ENCODE results near the gene AGPAT4.

The AGPAT4 gene

GRCh38 chr6:161300823-161301222 lies 27.0 kb upstream of the AGPAT4 start:
- Mint-ChIP-seq H3K4me1 (ENCODE audit: low read depth) (no peaks in the 10 kb centered on the region), H3K27me3 (ENCODE audit: low read depth) (peaks cover 23% of the 10 kb centered on the region), H3K9me3 (no peaks in the 10 kb centered on the region), H3K27ac (no peak overlapping the region), H3K4me3 (no peak overlapping the region), H3K36me3 (ENCODE audit: low read depth) (no peaks in the 10 kb centered on the region)

GRCh38 chr6:161299726-161300125 lies 25.9 kb upstream of the AGPAT4 start:
- H3K4me1 Mint-ChIP-seq (ENCODE audit: low read depth): no peaks in the 10 kb centered on the region
- no peak overlapping the region for H3K4me3 Mint-ChIP-seq
- peaks cover 33% of the 10 kb centered on the region for H3K27me3 Mint-ChIP-seq (ENCODE audit: low read depth)
- no peak overlapping the region for H3K27ac Mint-ChIP-seq
- H3K36me3 Mint-ChIP-seq (ENCODE audit: low read depth): no peaks in the 10 kb centered on the region
- H3K9me3 Mint-ChIP-seq: no peaks in the 10 kb centered on the region

GRCh38 chr6:161295784-161296183 lies 21.9 kb upstream of the AGPAT4 start:
- no peak overlapping the region for H3K4me3 Mint-ChIP-seq
- no peaks in the 10 kb centered on the region for H3K36me3 Mint-ChIP-seq (ENCODE audit: low read depth)
- H3K27ac Mint-ChIP-seq: no peak overlapping the region
- H3K9me3 Mint-ChIP-seq: no peaks in the 10 kb centered on the region
- H3K4me1 Mint-ChIP-seq (ENCODE audit: low read depth): no peaks in the 10 kb centered on the region
- H3K27me3 Mint-ChIP-seq (ENCODE audit: low read depth): peaks cover 38% of the 10 kb centered on the region

GRCh38 chr6:161292650-161293281 lies 18.9 kb upstream of the AGPAT4 start:
- H3K27me3 Mint-ChIP-seq (ENCODE audit: low read depth): peaks cover 32% of the 10 kb centered on the region
- H3K9me3 Mint-ChIP-seq: no peaks in the 10 kb centered on the region
- H3K4me3 Mint-ChIP-seq: no peak overlapping the region
- H3K36me3 Mint-ChIP-seq (ENCODE audit: low read depth): no peaks in the 10 kb centered on the region
- H3K27ac Mint-ChIP-seq: no peak overlapping the region
- H3K4me1 Mint-ChIP-seq (ENCODE audit: low read depth): no peaks in the 10 kb centered on the region

- peaks cover under 1% of the 10 kb centered on the region for H3K4me1 Mint-ChIP-seq (ENCODE audit: low read depth)
- H3K27ac Mint-ChIP-seq: no peak overlapping the region
- peaks cover 32% of the 10 kb centered on the region for H3K27me3 Mint-ChIP-seq (ENCODE audit: low read depth)
- H3K36me3 Mint-ChIP-seq (ENCODE audit: low read depth): no peaks in the 10 kb centered on the region
- no peak overlapping the region for H3K4me3 Mint-ChIP-seq
- H3K9me3 Mint-ChIP-seq: no peaks in the 10 kb centered on the region
These were observed 18.3 kb upstream of the AGPAT4 start for GRCh38 chr6:161292145-161292544.

GRCh38 chr6:161290751-161291150 lies 16.9 kb upstream of the AGPAT4 start:
- Mint-ChIP-seq H3K27ac (no peak overlapping the region), H3K4me1 (ENCODE audit: low read depth) (peaks cover 10% of the 10 kb centered on the region), H3K4me3 (no peak overlapping the region), H3K36me3 (ENCODE audit: low read depth) (no peaks in the 10 kb centered on the region), H3K27me3 (ENCODE audit: low read depth) (peaks cover 24% of the 10 kb centered on the region), H3K9me3 (no peaks in the 10 kb centered on the region)

- peaks cover 10% of the 10 kb centered on the region for H3K9me3 Mint-ChIP-seq
- H3K36me3 Mint-ChIP-seq (ENCODE audit: low read depth): peaks cover 3% of the 10 kb centered on the region
- H3K4me3 Mint-ChIP-seq: peak overlapping the region; percentile 15
- H3K4me1 Mint-ChIP-seq (ENCODE audit: low read depth): peaks cover 24% of the 10 kb centered on the region
- H3K27me3 Mint-ChIP-seq (ENCODE audit: low read depth): peaks cover 21% of the 10 kb centered on the region
- H3K27ac Mint-ChIP-seq: peak overlapping the region; percentile 45
These were observed 10.8 kb upstream of the AGPAT4 start for GRCh38 chr6:161284653-161285052.

GRCh38 chr6:161281092-161281491 lies 7.2 kb upstream of the AGPAT4 start:
- Mint-ChIP-seq H3K36me3 (ENCODE audit: low read depth) (peaks cover 3% of the 10 kb centered on the region), H3K9me3 (peaks cover 10% of the 10 kb centered on the region), H3K4me1 (ENCODE audit: low read depth) (peaks cover 16% of the 10 kb centered on the region), H3K27me3 (ENCODE audit: low read depth) (peaks cover 23% of the 10 kb centered on the region), H3K27ac (no peak overlapping the region), H3K4me3 (no peak overlapping the region)

- Mint-ChIP-seq H3K27me3 (ENCODE audit: low read depth) (peaks cover 26% of the 10 kb centered on the region), H3K36me3 (ENCODE audit: low read depth) (peaks cover 3% of the 10 kb centered on the region), H3K4me3 (no peak overlapping the region), H3K4me1 (ENCODE audit: low read depth) (peaks cover 10% of the 10 kb centered on the region), H3K27ac (no peak overlapping the region), H3K9me3 (peaks cover 10% of the 10 kb centered on the region)
These were observed 6.0 kb upstream of the AGPAT4 start for GRCh38 chr6:161279677-161280415.

GRCh38 chr6:161276605-161277155 lies 2.8 kb upstream of the AGPAT4 start:
- Mint-ChIP-seq H3K27me3 (ENCODE audit: low read depth) (peaks cover 27% of the 10 kb centered on the region), H3K4me3 (no peak overlapping the region), H3K4me1 (ENCODE audit: low read depth) (peaks cover 22% of the 10 kb centered on the region), H3K27ac (no peak overlapping the region), H3K36me3 (ENCODE audit: low read depth) (peaks cover 3% of the 10 kb centered on the region), H3K9me3 (peaks cover 10% of the 10 kb centered on the region)

- Mint-ChIP-seq H3K27ac (no peak overlapping the region), H3K36me3 (ENCODE audit: low read depth) (no peaks in the 10 kb centered on the region), H3K4me3 (no peak overlapping the region), H3K27me3 (ENCODE audit: low read depth) (peaks cover 11% of the 10 kb centered on the region), H3K9me3 (no peaks in the 10 kb centered on the region), H3K4me1 (ENCODE audit: low read depth) (peaks cover 27% of the 10 kb centered on the region)
These were observed 1.0 kb upstream of the AGPAT4 start for GRCh38 chr6:161274898-161275297.

- peak overlapping the region; percentile 97 for H3K4me3 Mint-ChIP-seq
- peaks cover 11% of the 10 kb centered on the region for H3K27me3 Mint-ChIP-seq (ENCODE audit: low read depth)
- no peaks in the 10 kb centered on the region for H3K9me3 Mint-ChIP-seq
- peak overlapping the region; percentile 98 for H3K27ac Mint-ChIP-seq
- peaks cover 30% of the 10 kb centered on the region for H3K4me1 Mint-ChIP-seq (ENCODE audit: low read depth)
- H3K36me3 Mint-ChIP-seq (ENCODE audit: low read depth): peaks cover 2% of the 10 kb centered on the region
These were observed 612 bp upstream of the AGPAT4 start for GRCh38 chr6:161274488-161274858.

- peaks cover 31% of the 10 kb centered on the region for H3K4me1 Mint-ChIP-seq (ENCODE audit: low read depth)
These were observed 548 bp downstream of the AGPAT4 start for GRCh38 chr6:161273274-161273751.

GRCh38 chr6:161272635-161273273 lies 1.1 kb downstream of the AGPAT4 start:
- peak overlapping the region; percentile 98 for H3K27ac Mint-ChIP-seq
- no peaks in the 10 kb centered on the region for H3K9me3 Mint-ChIP-seq
- peaks cover 33% of the 10 kb centered on the region for H3K4me1 Mint-ChIP-seq (ENCODE audit: low read depth)
- H3K27me3 Mint-ChIP-seq (ENCODE audit: low read depth): peaks cover 11% of the 10 kb centered on the region
- H3K4me3 Mint-ChIP-seq: peak overlapping the region; percentile 97
- peaks cover 6% of the 10 kb centered on the region for H3K36me3 Mint-ChIP-seq (ENCODE audit: low read depth)

More at GRCh38 chr6:161273274-161273751, 548 bp downstream of the AGPAT4 start:
- peak overlapping the region; percentile 98 for H3K27ac Mint-ChIP-seq
- peaks cover 11% of the 10 kb centered on the region for H3K27me3 Mint-ChIP-seq (ENCODE audit: low read depth)
- H3K4me3 Mint-ChIP-seq: peak overlapping the region; percentile 97
- no peaks in the 10 kb centered on the region for H3K9me3 Mint-ChIP-seq
- H3K36me3 Mint-ChIP-seq (ENCODE audit: low read depth): peaks cover 5% of the 10 kb centered on the region

All from T-helper 1 cell treated with Interleukin-12 subunit alpha and Interleukin-12 subunit beta and Interleukin-4 antibody, amounts not matched to agents 30 μg/mL and 1 μg/mL, for 36 hours (primary cell).